ENCODE measurements around the gene SHC2.
"Not testable (repeated sequence)": the region's sequence is repeated elsewhere in the genome, so short reads cannot be mapped to it uniquely, and the experiment has no call there.

Gene SHC2

DNA sequence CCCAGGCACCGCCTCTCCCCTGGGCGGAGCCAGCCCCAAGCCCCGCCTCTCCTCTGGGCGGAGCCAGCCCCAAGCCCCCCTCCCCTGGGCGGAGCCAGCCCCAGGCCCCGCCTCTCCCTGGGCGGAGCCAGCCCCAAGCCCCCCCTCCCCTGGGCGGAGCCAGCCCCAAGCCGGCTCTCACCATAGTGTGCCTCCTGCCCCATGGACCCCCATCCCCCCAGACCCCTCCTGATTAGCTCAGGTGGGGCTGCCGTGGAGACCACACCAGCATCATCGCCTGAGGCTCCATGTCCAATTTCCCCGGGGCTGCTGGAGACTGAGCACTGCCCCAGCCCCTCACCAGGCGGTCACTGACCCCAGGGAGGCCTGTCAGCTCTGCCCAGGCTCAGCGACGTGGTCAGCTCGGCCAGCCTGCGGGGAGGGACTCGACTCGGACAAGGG, 31.3 kb upstream of the SHC2 start:
- no peak for FAIRE-seq

DNA sequence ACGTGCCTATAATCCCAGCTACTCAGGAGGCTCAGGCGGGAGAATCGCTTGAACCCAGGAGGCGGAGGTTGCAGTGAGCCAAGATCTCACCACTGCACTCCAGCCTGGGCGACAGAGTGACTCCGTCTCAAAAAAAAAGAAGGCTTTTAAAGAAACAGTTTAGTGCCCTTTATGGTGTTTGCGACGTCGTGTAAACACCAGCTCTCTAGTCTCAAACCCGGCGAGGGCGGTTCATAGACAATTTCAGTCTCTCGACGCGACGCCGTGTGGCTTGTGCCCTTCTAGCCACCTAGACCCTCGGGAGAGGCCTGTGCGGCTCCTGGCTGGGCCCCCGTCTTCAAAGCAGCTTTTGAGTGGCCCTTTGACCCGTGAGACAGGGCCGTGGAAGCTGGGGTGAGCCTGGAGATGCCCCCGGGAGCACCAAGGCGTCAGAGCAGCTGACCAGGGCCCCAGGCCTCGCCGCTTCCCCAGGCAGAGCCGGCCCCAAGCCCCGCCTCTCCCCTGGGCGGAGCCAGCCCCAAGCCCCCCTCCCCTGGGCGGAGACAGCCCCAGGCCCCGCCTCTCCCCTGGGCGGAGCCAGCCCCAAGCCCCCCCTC, 30.4 kb upstream of the SHC2 start:
- no peak for FAIRE-seq

DNA sequence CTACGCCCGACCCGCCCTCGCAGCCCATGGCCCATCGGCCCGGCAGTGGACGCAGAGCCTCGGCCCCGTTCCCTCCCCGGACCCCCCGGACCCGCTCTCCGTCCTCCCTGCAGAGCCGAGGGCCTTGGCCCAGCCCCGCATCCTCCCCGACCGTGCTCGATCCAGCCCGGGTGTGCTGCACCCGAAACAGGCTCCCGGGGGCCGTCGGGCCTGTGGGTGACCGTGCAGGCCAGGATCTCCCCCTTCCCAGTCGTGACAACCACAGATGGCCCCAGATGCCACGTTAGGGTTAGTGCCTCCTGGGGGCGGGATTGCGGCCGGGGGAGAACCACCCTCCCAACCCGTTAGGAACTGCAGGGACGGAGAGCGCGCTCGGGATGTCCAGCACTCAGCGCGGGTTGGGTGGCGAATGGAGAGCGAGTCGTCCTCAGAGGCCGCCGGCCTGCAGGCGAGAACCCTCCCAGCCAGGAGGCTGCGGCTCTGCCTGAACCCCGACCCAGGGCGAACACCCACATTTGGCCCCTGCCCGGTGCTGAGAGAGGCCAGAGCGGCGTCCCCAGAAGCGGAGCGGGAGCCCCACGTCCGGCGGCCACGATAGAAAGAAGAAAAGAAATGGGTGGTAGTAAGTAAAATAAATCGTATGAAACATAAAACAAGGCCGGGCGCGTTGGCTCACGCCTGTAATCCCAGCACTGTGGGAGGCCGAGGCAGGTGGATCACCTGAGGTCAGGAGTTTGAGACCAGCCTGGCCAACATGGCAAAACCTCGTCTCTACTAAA, 28.8 kb upstream of the SHC2 start:
- no peak for FAIRE-seq

DNA sequence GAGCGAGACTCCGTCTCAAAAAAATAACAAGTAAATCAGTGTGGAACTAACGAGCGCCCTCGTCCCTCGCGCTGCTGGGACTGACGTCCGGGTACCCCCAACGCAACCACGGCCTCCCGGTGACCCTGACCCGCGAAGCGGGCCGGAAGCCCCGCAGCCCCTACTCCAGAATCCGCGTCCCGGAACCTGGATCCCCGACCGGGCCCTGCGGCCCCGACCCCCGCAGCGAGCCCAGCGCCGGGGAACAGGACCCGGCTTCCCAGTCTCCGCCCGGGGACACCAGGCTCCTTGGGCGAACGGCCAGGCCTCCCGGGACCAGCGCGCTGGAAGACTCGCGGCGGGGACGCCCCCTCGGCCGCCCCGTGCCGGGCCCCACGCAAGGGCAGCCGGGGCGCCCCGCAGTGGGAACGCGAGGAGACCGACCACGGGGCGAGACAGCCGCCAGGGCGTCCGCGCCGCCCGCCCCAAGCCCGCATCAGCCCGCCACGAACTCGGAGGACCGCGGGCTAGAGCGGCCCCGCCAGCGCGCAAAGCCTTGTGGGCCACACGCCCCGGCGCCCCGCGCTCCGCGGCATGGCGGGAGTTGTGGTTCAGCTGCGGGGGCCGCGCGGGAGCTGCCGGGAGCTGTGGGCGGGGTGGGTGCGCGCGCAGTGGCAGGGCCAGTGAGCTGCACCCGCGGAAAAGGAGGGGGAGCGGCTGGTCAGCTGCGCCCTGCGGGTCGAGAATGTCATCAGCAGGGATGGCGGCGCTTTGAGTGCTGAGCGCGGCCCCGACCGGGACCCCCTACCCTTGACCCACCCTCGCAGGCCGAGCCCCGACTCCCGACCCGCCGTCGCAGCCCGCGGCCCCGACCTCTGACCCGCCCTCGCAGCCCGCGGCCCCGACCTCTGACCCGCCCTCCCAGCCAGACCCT, 27.9 kb upstream of the SHC2 start:
- no peak for FAIRE-seq

DNA sequence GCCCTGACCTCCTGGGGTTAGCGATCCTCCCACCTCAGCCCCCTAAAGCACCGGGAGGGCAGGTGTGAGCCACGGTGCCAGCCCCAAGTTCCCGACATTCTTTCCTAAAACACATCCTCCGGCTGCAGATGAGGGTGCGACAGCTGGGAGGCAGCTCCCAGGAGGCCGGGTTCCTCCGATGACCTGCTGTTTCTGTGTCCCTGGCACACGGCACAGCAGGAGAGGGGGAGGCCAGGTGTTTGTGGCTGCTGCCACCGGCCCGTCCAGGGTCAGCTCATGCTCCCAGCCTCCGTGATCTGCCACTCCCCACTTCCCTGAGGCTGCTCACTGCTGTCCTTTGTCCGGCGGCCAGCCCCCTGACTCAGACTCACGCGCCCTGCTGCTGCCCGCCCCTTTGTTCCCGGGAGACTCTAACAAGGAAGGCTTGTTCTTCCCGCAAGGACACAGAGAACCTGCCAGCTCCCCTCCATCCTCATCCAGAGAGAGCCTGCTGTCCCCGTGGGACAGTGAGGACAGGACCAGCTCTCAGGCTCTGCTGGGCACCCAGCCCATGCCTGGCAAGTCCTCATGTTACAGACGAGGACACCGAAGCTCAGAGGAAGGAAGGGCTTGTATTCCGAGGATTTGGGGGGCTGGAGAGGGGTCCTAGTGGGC, 24.9 kb upstream of the SHC2 start:
- no peak for FAIRE-seq

DNA sequence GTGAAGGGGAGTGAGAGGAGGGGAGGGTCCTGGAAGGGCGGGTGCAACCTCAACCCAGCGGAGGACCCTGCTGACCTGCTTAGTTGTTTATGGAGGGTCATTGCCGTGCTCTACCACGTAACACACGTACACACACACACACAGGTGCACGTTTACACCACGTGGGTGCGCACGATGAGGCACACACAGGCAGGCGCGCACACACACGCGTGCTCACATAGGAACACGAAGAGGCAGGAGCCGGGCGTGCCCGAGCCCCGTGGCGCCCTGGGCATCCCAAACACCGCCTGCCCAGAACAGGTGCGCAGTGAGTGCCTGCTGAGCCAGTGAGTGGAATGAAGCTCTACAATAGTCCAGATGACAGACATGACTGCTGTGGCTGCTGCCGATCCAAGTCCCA, 24.2 kb upstream of the SHC2 start:
- no peak for FAIRE-seq

DNA sequence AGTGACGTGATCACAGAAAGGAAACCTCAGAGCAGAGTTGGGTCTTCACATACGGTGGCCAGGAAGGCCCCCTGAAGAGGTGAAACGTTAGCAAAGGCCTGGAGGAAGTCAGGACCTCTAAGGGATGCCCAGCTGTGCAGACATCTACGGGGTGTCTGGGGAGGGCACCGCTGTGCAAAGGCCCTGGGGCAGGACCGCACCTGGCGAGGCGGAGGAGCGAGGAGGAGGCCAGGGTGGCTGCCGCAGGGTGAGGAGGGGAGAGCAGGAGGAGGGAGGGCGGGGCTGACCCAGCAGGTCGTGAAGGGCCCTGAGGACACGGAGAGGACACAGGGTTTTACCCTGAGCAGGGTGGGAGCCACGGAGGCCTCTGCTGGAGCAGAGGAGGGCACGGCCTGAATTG, 23.7 kb upstream of the SHC2 start:
- FAIRE-seq = no peak

DNA sequence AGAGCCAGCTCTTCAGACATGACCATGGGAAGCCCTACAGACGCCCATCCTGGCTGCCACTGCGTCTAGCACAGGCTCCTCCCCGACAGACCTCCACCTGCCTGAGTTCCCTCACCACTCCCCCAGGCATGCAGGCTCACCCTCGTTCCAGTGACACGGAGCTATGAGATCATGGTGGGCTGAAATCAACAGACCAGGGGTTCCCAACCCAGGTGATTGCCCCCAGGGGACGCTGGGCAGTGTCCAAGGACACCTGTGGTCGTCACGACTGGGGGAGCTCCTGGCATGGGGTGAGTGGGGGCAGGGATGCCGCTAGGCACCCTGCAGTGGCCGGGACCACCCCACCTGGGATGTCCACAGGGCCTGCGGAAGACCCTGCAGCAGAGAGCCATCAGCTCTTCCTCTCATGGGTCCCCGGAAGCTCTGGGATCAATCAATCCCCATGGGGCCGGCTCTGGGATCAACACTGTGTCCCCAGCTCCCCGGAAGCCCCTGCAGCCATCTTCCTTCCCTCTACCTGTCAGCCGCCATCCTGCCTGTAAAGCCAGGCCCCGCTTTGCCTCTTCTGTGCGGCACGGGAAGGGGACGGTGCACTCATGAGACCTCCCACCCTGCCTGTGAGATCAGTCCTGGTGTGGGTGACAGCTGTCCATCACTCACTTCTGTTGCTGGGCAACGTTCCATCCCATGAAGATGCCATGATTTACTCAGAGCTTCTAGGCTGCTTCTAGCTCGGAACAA, 22.7 kb upstream of the SHC2 start:
- no peak for FAIRE-seq

DNA sequence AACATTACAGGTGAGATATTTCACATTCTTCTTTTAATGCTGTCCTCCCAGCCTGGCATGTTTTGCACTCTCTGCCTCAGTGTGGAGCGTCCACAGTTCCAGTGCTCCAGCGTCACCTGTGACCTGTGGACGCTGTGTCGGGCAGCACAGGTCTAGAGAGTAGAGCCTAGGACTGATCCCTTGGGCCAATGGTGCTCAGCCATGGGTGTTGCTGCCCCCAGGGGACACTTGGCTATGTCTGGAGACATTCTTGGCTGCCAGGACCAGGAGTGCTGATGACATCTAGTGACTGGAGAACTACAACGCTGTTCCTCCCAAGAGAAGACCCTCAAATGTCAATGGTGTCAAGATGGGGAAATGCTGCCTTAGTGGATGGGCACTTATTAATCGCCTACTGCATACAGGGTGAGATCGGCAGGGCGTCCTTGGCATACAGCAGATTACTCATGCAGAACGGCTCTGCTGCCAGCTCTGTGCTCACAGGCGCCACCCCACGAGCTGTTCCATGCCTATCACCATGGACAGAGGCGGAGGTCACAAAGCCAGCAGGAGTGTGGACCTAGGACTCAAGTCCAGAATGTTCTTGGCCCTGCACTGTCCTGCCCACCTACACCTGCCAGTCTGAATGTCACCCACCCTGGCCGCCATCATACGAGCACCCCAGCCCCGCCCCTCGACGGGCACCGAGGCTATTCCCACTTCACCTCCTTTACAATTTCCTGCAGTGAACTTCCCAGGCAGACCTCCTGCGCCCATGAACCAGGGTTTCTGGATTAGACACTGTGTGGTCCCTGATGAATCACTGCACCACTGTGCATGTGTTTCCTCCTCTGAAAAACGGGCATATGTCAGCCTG, 21.6 kb upstream of the SHC2 start:
- no peak for FAIRE-seq

DNA sequence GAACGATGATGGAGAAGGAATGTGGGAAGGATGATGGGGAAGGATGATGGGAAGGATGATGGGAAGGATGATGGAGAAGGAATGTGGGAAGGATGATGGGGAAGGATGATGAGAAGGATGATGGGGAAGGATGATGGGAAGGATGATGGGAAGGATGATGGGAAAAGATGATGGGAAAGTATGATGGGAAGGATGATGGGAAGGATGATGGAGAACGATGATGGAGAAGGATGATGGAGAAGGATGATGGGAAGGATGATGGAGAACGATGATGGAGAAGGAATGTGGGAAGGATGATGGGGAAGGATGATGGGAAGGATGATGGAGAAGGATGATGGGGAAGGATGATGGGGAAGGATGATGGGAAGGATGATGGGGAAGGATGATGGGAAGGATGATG, 20.3 kb upstream of the SHC2 start:
- FAIRE-seq = not testable (repeated sequence)

DNA sequence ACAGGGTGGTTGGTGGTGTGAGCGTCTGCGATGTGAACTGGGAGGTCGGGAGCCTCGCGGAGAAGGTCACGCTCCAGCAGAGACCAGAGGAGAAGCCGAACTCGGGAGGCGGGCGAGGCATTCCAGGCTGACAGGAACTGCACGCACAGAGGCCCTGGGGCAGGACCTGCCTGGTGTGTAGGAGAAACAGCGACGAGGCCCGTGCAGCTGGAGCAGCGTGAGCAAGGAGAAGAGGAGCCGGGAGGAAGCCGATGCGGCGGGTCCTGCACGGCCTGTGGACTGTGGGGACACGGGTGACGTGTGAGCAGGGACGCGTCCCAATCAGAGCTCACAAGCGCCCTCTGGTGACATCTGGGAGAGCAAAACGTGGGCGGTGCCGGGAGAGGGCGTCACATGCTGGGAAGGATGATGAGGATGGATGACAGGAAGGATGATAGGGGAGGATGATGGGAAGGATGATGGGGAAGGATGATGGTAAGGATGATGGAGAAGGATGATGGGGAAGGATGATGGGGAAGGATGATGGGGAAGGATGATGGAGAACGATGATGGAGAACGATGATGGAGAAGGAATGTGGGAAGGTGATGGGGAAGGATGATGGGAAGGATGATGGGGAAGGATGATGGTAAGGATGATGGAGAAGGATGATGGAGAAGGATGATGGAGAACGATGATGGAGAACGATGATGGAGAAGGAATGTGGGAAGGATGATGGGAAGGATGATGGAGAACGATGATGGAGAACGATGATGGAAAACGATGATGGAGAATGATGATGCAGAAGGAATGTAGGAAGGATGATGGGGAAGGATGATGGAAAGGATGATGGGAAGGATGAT, 19.4 kb upstream of the SHC2 start:
- no peak for FAIRE-seq

DNA sequence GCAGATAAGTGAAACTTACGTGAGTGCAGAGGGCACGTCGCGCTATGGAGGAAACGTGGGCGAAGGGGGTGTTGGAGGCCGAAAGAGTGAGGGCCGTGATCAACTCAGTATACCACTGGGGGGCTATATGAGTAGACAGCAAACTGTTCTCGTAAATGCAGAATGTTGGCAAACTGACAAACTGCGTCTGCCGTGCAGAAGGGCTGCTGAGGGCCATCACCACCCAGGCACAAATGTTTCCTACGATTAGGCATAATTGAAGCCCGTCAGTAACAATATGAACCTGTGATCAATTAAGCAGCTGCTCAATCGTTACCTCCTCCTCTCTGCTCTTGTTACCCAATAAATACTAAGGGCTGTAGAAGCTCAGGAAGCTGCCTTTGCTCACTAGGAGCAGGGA, 18.1 kb upstream of the SHC2 start:
- no peak for FAIRE-seq

DNA sequence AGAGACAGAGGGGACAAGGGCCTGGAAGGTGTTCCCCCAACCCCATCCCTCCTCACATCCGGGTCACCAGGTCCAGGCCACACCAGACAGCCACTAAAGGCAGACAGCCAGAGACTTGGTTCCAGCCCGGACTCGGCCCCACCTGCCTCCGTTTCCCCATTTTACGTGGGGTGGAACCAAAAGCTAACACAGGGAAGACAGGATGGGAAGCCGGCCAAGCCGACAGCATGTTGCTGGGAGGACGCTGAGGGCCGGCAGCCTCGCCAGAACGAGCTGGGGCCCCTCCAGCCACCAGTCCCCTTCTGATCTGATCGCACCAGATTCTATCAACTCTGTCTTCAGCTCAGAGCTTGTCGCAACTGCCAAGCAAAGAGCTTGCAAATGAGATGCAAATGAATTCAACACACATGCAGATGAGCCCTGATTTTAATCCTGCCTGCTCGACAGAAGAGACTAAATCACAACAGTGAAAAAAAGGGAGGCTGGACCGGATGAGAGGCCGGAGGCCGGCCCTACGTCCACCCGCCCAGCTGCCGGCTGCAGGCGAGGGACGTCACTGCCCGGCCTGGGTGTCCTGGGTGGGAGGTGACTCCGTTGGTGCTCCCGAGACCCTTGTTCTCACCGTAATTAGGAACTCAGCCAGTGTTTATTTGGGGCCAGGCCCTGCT, 17.5 kb upstream of the SHC2 start:
- FAIRE-seq = no peak

DNA sequence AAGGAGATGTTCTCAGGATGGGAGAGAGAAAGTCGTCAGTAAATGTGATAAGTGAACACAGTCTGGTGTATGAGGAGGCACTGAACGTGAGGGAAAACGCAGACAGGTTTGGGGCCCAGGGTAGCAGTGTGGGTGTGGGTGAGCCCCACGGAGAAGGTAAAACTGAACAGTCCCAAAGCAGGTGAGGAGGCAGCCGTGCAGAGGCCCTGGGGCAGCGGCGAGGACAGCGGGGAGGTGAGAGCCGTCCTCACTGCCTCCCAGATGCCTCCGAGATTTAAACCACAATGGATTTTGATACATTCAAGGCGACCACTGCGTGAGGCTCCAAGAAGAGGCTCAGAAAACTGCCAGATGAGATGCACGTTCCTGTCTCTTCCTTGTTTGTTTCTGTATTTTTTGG, 14.5 kb upstream of the SHC2 start:
- FAIRE-seq = no peak

DNA sequence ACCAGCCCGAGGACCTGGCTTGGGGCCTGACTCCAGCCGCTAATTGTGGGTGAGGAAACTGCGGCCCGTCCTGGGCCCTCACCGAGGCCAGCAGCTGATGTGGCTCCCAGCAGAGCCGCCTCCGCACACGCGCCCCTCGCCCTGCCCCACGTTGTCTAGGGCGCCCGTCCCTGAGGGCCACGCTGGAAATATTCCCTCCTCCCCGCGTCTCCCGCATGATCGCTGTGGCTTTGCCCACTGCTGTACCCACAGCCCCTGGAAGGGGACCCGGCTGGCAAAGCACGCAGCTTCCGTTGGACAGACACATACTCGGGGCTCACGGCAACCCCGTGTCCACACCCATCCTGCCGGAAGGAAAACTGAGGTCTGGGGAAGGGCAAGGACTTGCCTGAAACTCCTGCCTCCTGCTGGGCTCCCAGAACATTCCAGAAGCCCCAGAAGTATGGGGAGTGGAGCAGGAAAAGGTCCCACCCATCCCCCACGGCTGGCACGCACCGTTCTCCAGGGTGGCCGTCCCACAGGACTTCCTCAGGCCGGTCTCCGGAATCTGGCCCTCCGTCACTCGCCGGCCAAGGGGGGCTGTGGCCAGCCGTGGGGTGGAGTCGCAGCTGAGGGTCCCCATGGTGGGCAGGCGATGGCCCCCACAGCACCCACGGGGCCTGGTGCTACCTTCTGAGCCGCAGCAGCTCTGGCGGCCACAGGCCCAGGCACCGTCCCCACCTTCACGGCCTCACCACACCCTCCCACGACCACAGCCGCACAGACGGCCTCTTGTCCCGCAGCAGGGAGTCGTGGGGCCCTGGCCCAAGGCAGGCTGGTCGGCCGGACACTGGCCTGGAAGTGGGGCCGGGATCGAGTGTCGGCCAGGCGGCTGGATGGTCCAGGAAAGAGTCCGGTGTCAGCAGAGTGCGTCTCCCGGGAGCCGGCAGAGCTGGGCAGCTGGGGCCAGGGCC, 13.6 kb upstream of the SHC2 start:
- FAIRE-seq = no peak

DNA sequence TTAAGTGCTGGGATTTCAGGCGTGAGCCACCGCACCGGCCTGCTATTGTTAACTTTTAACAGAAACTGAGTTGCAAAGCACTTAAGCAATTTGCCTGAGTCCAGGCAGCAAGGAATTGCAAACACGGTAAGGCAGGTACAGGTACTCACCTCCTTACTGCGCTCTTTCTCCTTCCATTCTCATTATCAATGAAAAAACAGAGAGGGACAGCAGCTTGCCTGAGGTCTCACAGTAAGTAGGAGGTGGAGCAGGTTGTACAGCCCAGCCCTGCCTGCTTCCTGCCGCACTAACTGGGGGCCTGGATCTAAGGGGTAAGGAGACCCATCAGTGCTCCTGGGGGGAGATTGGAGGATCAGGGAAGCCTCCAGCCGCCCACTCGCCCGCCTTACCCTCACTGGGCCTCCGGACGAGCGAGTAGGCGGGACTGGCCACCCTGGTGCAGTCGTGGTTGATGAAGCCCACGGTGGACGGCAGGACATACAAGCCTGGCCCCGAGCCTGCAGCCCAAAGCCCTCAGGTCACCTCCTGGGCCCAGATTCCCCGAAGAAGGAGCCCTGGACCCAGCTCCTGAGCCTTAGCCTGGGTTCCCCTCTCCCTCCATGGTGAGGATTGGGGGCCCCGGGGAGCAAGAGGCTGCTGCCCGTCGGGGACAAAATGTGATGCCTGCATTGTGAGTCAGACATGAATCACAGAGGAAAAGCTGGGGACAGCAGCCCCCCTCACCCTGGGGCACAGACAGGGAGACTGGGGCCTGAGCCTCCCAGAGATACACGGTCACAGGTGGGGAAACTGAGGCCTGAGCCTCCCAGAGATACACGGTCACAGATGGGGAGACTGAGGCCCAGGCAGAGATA, 11.4 kb upstream of the SHC2 start:
- no peak for FAIRE-seq

DNA sequence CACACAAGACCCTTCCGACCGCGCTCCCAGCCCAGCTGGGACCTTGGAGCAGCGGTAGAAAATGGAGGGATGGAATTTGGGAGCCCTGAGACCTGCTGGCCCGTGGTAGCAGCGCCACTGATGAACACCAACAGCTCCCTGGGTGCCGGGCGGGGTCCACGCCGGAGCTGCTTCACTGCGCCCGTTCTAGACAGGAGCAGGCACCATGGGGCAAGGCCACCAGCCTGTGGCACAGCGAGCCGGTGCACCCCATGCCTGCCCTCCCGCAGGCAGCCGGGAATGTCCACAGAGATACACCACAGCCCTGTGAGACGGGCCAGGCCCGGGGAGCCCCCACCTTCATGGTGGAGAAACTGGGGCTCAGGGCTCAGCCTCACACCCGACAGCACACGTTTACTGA, 9.9 kb upstream of the SHC2 start:
- no peak for FAIRE-seq

DNA sequence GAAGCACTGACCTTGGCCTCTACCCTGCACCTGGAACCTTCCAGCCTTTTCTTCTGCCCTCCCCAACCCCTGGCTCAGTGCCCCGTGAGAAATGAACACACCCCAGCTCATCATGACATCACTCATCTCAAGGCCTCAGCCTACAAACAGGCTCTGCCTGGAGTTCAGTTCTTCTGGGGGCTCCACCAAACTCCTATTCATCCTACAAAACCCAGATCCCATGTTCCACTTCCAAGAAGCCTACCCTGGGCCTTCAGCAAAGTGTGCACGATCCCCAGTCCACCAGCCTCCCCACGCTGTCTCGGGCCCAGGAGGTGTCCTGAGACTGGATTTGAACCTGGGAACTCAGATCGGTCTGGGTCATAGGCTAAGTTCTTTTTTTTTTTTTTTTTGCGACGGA, 9.0 kb upstream of the SHC2 start:
- FAIRE-seq = no peak

Data from islet of Langerhans (tissue), 1 donor.